Esophagus muscularis mucosa (tissue), 3 donors: Measurements from ENCODE around the gene PSMG1.

Experiments used
- POLR2A ChIP-seq: fragments of 450-650 bp; IDR thresholded peaks from one replicate; pipeline ENCODE4 v1.6.1; 2017; ENCODE audit warnings: antibody characterized with exemption, moderate library complexity, mild to moderate bottlenecking, low read depth
- POLR2AphosphoS5 ChIP-seq, 2 donors: sonication (generic); formaldehyde crosslinking; IDR thresholded peaks; one replicate each; pipeline ENCODE4 v1.6.1; 2017; ENCODE audit warnings: antibody characterized with exemption in 2 of 2
- TF ChIP-seq, protein P1 (sequence below), 3 experiments: fragments of 200-600 bp in 2 of 3; fragments of 450-650 bp in 1 of 3; sonication (generic) in 2 of 3; IDR thresholded peaks; one replicate each; pipeline ENCODE4 v1.5.1; 2017 to 2019; ENCODE audit warnings: antibody characterized with exemption in 3 of 3, mild to moderate bottlenecking in 2 of 3, moderate library complexity in 1 of 3

DNA sequence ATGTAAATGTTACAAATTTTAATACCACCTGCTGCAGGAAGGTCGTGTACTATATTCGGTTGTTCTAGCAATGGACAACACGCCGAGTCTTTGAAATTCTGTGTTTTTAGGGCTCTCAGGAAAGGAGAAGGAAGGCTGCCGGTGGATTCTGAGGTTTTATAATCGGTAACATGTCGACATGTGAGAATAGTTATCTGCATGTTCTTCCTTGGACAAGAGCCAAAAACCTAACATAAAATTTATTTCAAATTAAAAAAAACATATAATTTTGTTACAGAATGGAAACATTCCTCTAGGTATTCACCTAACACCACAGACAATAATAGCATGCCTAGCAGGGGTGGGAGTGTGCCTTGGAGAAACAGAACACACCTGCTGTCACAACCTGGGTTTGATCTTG, 4.8 kb downstream of the PSMG1 start:
- TF ChIP-seq, protein P1, sequence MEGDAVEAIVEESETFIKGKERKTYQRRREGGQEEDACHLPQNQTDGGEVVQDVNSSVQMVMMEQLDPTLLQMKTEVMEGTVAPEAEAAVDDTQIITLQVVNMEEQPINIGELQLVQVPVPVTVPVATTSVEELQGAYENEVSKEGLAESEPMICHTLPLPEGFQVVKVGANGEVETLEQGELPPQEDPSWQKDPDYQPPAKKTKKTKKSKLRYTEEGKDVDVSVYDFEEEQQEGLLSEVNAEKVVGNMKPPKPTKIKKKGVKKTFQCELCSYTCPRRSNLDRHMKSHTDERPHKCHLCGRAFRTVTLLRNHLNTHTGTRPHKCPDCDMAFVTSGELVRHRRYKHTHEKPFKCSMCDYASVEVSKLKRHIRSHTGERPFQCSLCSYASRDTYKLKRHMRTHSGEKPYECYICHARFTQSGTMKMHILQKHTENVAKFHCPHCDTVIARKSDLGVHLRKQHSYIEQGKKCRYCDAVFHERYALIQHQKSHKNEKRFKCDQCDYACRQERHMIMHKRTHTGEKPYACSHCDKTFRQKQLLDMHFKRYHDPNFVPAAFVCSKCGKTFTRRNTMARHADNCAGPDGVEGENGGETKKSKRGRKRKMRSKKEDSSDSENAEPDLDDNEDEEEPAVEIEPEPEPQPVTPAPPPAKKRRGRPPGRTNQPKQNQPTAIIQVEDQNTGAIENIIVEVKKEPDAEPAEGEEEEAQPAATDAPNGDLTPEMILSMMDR (IDR thresholded peaks at IDR 0.05): no peak
- TF ChIP-seq POLR2A (no peak), POLR2AphosphoS5 (IDR thresholded peaks at IDR 0.05) (no peak)
